Measurements from ENCODE around the gene TCF7L2.

Gene TCF7L2

GRCh38 chr10:112988839-112989406, 38.9 kb downstream of the TCF7L2 start:
- no peak overlapping the region for H3K27ac ChIP-seq
- no peak for TF ChIP-seq CTCF (conservative IDR thresholded peaks at IDR 0.05)

- H3K27ac ChIP-seq, result no peak overlapping the region
- TF ChIP-seq CTCF (conservative IDR thresholded peaks at IDR 0.05), result no peak
Measured at GRCh38 chr10:112989826-112990225, 39.8 kb downstream of the TCF7L2 start.

GRCh38 chr10:112990271-112990670, 40.2 kb downstream of the TCF7L2 start:
- H3K27ac ChIP-seq, result no peak overlapping the region
- no peak for TF ChIP-seq CTCF (conservative IDR thresholded peaks at IDR 0.05)

- no peak for TF ChIP-seq CTCF (conservative IDR thresholded peaks at IDR 0.05)
- no peak overlapping the region for H3K27ac ChIP-seq
Measured at GRCh38 chr10:112991888-112992491, 41.9 kb downstream of the TCF7L2 start.

GRCh38 chr10:112996462-112996861, 46.4 kb downstream of the TCF7L2 start:
- no peak for TF ChIP-seq CTCF (conservative IDR thresholded peaks at IDR 0.05)
- no peak overlapping the region for H3K27ac ChIP-seq

GRCh38 chr10:112999102-112999501, 49.1 kb downstream of the TCF7L2 start:
- H3K27ac ChIP-seq, result no peak overlapping the region
- TF ChIP-seq CTCF (conservative IDR thresholded peaks at IDR 0.05), result no peak

GRCh38 chr10:113000442-113000841, 50.4 kb downstream of the TCF7L2 start:
- no peak for TF ChIP-seq CTCF (conservative IDR thresholded peaks at IDR 0.05)
- no peak overlapping the region for H3K27ac ChIP-seq
